H9 (cell line): ENCODE measurements around the gene LSP1. TPM values are rescaled to one million over a fixed set of nuclear protein-coding genes. Genes with fewer than 3 reads are reported as not detected.

Source experiments
- DNase-seq: peaks from one replicate; pipeline ENCODE4 v3.0.0-alpha.2; 2017
- H2AFZ ChIP-seq: one replicate; pipeline ENCODE4 v1.6.1; 2013; ENCODE audit warnings: mild to moderate bottlenecking, low read length, control low read depth, moderate library complexity
- H2AK5ac ChIP-seq: 2 replicates; pipeline ENCODE4 v1.6.1; 2013; ENCODE audit warnings: low read length, control low read depth, mixed read lengths; ENCODE audit not compliant: insufficient read length
- H2BK120ac ChIP-seq: one replicate; pipeline ENCODE4 v1.6.1; 2013; ENCODE audit warnings: low read depth, mild to moderate bottlenecking, low read length, control low read depth, inconsistent platforms; ENCODE audit not compliant: poor library complexity, severe bottlenecking
- H2BK12ac ChIP-seq: 2 replicates; pipeline ENCODE4 v1.6.1; 2013; ENCODE audit warnings: low read length, control low read depth, mixed read lengths, low read depth; ENCODE audit not compliant: insufficient read length
- H2BK15ac ChIP-seq: 2 replicates; pipeline ENCODE4 v1.6.1; 2013; ENCODE audit warnings: low read depth, low read length, control low read depth
- H2BK20ac ChIP-seq: one replicate; pipeline ENCODE4 v1.6.1; 2013; ENCODE audit warnings: low read depth, mild to moderate bottlenecking, low read length, control low read depth, inconsistent platforms; ENCODE audit not compliant: poor library complexity, severe bottlenecking
- H2BK5ac ChIP-seq: 2 replicates; pipeline ENCODE4 v1.6.1; 2013; ENCODE audit warnings: low read length, control low read depth, mixed read lengths; ENCODE audit not compliant: insufficient read length
- H3K14ac ChIP-seq: 2 replicates; pipeline ENCODE4 v1.6.1; 2013; ENCODE audit warnings: low read length, control low read depth; ENCODE audit not compliant: insufficient read depth
- H3K18ac ChIP-seq: 2 replicates; pipeline ENCODE4 v1.6.1; 2013; ENCODE audit warnings: low read depth, mild to moderate bottlenecking, mixed read lengths, low read length, control low read depth; ENCODE audit not compliant: insufficient read length
- H3K23ac ChIP-seq: 2 replicates; pipeline ENCODE4 v1.6.1; 2013; ENCODE audit warnings: low read length, control low read depth, mixed read lengths, low read depth; ENCODE audit not compliant: insufficient read length
- H3K23me2 ChIP-seq: 2 replicates; pipeline ENCODE4 v1.6.1; 2013; ENCODE audit warnings: low read depth, mild to moderate bottlenecking, mixed read lengths, low read length, control low read depth; ENCODE audit not compliant: insufficient read length, poor library complexity, severe bottlenecking
- H3K27ac ChIP-seq: 2 replicates; pipeline ENCODE4 v1.5.1; 2013; ENCODE audit warnings: low read length, control low read depth, mixed read lengths, low read depth; ENCODE audit not compliant: insufficient read length
- H3K27me3 ChIP-seq: 2 replicates; pipeline ENCODE4 v1.6.1; 2013; ENCODE audit warnings: low read length, control low read depth, inconsistent platforms; ENCODE audit not compliant: insufficient read depth
- H3K4ac ChIP-seq: 2 replicates; pipeline ENCODE4 v1.6.1; 2013; ENCODE audit warnings: low read depth, mild to moderate bottlenecking, control low read depth, inconsistent platforms, low read length, moderate library complexity
- H3K4me1 ChIP-seq: 2 replicates; pipeline ENCODE4 v1.6.1; 2013; ENCODE audit warnings: low read length, control low read depth, inconsistent platforms; ENCODE audit not compliant: insufficient read depth
- H3K4me2 ChIP-seq: 2 replicates; pipeline ENCODE4 v1.6.1; 2013; ENCODE audit warnings: low read length, control low read depth, mixed read lengths; ENCODE audit not compliant: insufficient read length, insufficient read depth
- H3K56ac ChIP-seq: 2 replicates; pipeline ENCODE4 v1.6.1; 2013; ENCODE audit warnings: low read depth, mild to moderate bottlenecking, mixed read lengths, low read length, control low read depth; ENCODE audit not compliant: insufficient read length
- H3K79me1 ChIP-seq: 2 replicates; pipeline ENCODE4 v1.6.1; 2013; ENCODE audit warnings: low read depth, mild to moderate bottlenecking, moderate library complexity, low read length, control low read depth, inconsistent platforms; ENCODE audit not compliant: insufficient read depth, poor library complexity, severe bottlenecking
- H3K79me2 ChIP-seq: 2 replicates; pipeline ENCODE4 v1.6.1; 2013; ENCODE audit warnings: low read length, control low read depth, inconsistent platforms; ENCODE audit not compliant: insufficient read depth
- H3K9ac ChIP-seq: 2 replicates; pipeline ENCODE4 v1.6.1; 2013; ENCODE audit warnings: low read length, control low read depth, mixed read lengths; ENCODE audit not compliant: insufficient read length; ENCODE audit errors: extremely low read depth
- H3K9me3 ChIP-seq: one replicate; pipeline ENCODE4 v1.6.1; 2013; ENCODE audit warnings: low read depth, low read length, inconsistent platforms; ENCODE audit not compliant: control insufficient read depth
- H3T11ph ChIP-seq: one replicate; pipeline ENCODE4 v1.6.1; 2013; ENCODE audit warnings: mild to moderate bottlenecking, low read length, control low read depth, inconsistent platforms
- H4K20me1 ChIP-seq: one replicate; pipeline ENCODE4 v1.6.1; 2013; ENCODE audit not compliant: control insufficient read depth, insufficient read length, insufficient read depth
- H4K5ac ChIP-seq: 2 replicates; pipeline ENCODE4 v1.6.1; 2013; ENCODE audit warnings: low read depth, mild to moderate bottlenecking, mixed read lengths, low read length, control low read depth; ENCODE audit not compliant: insufficient read length
- H4K8ac ChIP-seq: replicated peaks from 2 replicates; pipeline ENCODE4 v1.6.1; 2013; ENCODE audit warnings: low read length, control low read depth, mixed read lengths, low read depth; ENCODE audit not compliant: insufficient read length
- H4K91ac ChIP-seq: 2 replicates; pipeline ENCODE4 v1.6.1; 2013; ENCODE audit warnings: low read depth, mild to moderate bottlenecking, moderate library complexity, mixed read lengths, low read length, control low read depth; ENCODE audit not compliant: insufficient read length
- H3K27ac Mint-ChIP-seq, 3 experiments: 2 replicates in 2 of 3; 3 replicates in 1 of 3; pipeline ENCODE4 v1.8.0; 2020 to 2021; ENCODE audit warnings: mixed read lengths in 3 of 3, mild to moderate bottlenecking in 1 of 3, moderate library complexity in 1 of 3
- H3K27me3 Mint-ChIP-seq: 2 replicates; pipeline ENCODE4 v1.8.0; 2021; ENCODE audit warnings: low read depth, mild to moderate bottlenecking, moderate library complexity, mixed read lengths
- H3K36me3 Mint-ChIP-seq, 3 experiments: 2 replicates in 2 of 3; 3 replicates in 1 of 3; pipeline ENCODE4 v1.8.0; 2020 to 2021; ENCODE audit warnings: low read depth in 3 of 3, mixed read lengths in 3 of 3; ENCODE audit not compliant: insufficient read depth in 1 of 3
- H3K4me1 Mint-ChIP-seq, 2 experiments: 2 replicates each; pipeline ENCODE4 v1.8.0; 2020; ENCODE audit warnings: mixed read lengths in 2 of 2
- H3K4me3 Mint-ChIP-seq, 2 experiments: 2 replicates in 1 of 2; 3 replicates in 1 of 2; pipeline ENCODE4 v1.8.0; 2020 to 2021; ENCODE audit warnings: mild to moderate bottlenecking in 2 of 2, mixed read lengths in 2 of 2, moderate library complexity in 1 of 2
- H3K9me3 Mint-ChIP-seq, 2 experiments: 2 replicates in 1 of 2; 3 replicates in 1 of 2; pipeline ENCODE4 v1.8.0; 2020; ENCODE audit warnings: mild to moderate bottlenecking in 2 of 2, mixed read lengths in 2 of 2, moderate library complexity in 1 of 2
- CTCF ChIP-seq: fragments of 200-600 bp; sonication (generic); conservative IDR thresholded peaks from 3 replicates; pipeline ENCODE4 v1.8.0; 2021; ENCODE audit warnings: antibody characterized with exemption, mild to moderate bottlenecking
- WGBS: extraction: QIAGEN DNeasy Blood & Tissue Kit; methylation state at CpG from one replicate; pipeline ENCODE4 v1.1.7; 2013; ENCODE audit warnings: missing lambda C conversion rate, low lambda C conversion rate, mixed read lengths; ENCODE audit not compliant: insufficient read length; ENCODE audit errors: extremely low coverage; 5-methylcytosine and 5-hydroxymethylcytosine counted together
- total RNA-seq: library from RNA; stranded (reverse); gene quantifications from 2 replicates; pipeline ENCODE4 v1.2.1, GENCODE V29; 2021

The LSP1 gene
- total RNA-seq, 1 experiment from 2014 or later, result not detected

- no peaks in the 10 kb centered on the region for H3K23me2 ChIP-seq
- no peaks in the 10 kb centered on the region for H3K9me3 ChIP-seq
- H4K8ac ChIP-seq, result no peak overlapping the region
- no peak overlapping the region for H3K4me2 ChIP-seq
- no peak overlapping the region for H3K9ac ChIP-seq
- Mint-ChIP-seq H3K27me3 (peaks cover 7% of the 10 kb centered on the region), H3K27ac (peak overlapping the region in 1 of 3 experiments; percentile 55; a peak in 1 of 7 replicates), H3K4me3 (no peak overlapping the region), H3K36me3 (no peaks in the 10 kb centered on the region), H3K4me1 (peaks cover 0 to 4% of the 10 kb centered on the region in 2 experiments; a peak in 1 of 4 replicates), H3K9me3 (no peaks in the 10 kb centered on the region; a peak in 1 of 5 replicates)
- no peaks in the 10 kb centered on the region for H4K20me1 ChIP-seq
- no peak overlapping the region; the same call in 1 of the 2 replicates for H3K14ac ChIP-seq
- no peak overlapping the region for H4K91ac ChIP-seq
- H2BK5ac ChIP-seq, result no peak overlapping the region
- H4K5ac ChIP-seq, result no peak overlapping the region
- H3K27ac ChIP-seq, result no peak overlapping the region
- no peak overlapping the region for H3K56ac ChIP-seq
- WGBS, result no CpG with 5 or more reads among the region's 26 CpGs
- no peak overlapping the region for H3K4ac ChIP-seq
- H2AK5ac ChIP-seq, result no peak overlapping the region
- no peak overlapping the region for H3T11ph ChIP-seq
- no peaks in the 10 kb centered on the region for H3K4me1 ChIP-seq
- no peak for DNase-seq
- H2BK120ac ChIP-seq, result no peak overlapping the region
- no peak overlapping the region for H2BK20ac ChIP-seq
- no peak overlapping the region for H2BK15ac ChIP-seq
- H2BK12ac ChIP-seq, result no peak overlapping the region
- no peak for TF ChIP-seq CTCF
- H3K23ac ChIP-seq, result no peak overlapping the region
- H3K79me1 ChIP-seq, result no peaks in the 10 kb centered on the region
- no peak overlapping the region for H2AFZ ChIP-seq
- no peaks in the 10 kb centered on the region for H3K79me2 ChIP-seq
- no peaks in the 10 kb centered on the region for H3K27me3 ChIP-seq
- no peak overlapping the region for H3K18ac ChIP-seq
These were observed 12.7 kb upstream of the LSP1 start for GRCh38 chr11:1839924-1840779.
